ENCODE measurements around the gene RDH11. TPM values are rescaled to one million over a fixed set of nuclear protein-coding genes. Genes with fewer than 3 reads are reported as not detected.

Gene RDH11
- total and polyA plus RNA-seq, 2 experiments from 2014 or later, result 95.2 to 139 TPM

- TF ChIP-seq ZNF331 (CRISPR knock-in tag; IDR thresholded peaks at IDR 0.05; ENCODE audit: low read depth) (no peak), CTCF (conservative IDR thresholded peaks at IDR 0.05; ENCODE audit: low read depth in 2 of 2) (no peak), NANOG (IDR thresholded peaks at IDR 0.05; ENCODE audit: borderline replicate concordance) (no peak), ZNF114 (CRISPR knock-in tag; IDR thresholded peaks at IDR 0.05) (no peak), JUNB (IDR thresholded peaks at IDR 0.05; ENCODE audit: unreplicated experiment) (no peak)
- TF ChIP-seq, protein P1, sequence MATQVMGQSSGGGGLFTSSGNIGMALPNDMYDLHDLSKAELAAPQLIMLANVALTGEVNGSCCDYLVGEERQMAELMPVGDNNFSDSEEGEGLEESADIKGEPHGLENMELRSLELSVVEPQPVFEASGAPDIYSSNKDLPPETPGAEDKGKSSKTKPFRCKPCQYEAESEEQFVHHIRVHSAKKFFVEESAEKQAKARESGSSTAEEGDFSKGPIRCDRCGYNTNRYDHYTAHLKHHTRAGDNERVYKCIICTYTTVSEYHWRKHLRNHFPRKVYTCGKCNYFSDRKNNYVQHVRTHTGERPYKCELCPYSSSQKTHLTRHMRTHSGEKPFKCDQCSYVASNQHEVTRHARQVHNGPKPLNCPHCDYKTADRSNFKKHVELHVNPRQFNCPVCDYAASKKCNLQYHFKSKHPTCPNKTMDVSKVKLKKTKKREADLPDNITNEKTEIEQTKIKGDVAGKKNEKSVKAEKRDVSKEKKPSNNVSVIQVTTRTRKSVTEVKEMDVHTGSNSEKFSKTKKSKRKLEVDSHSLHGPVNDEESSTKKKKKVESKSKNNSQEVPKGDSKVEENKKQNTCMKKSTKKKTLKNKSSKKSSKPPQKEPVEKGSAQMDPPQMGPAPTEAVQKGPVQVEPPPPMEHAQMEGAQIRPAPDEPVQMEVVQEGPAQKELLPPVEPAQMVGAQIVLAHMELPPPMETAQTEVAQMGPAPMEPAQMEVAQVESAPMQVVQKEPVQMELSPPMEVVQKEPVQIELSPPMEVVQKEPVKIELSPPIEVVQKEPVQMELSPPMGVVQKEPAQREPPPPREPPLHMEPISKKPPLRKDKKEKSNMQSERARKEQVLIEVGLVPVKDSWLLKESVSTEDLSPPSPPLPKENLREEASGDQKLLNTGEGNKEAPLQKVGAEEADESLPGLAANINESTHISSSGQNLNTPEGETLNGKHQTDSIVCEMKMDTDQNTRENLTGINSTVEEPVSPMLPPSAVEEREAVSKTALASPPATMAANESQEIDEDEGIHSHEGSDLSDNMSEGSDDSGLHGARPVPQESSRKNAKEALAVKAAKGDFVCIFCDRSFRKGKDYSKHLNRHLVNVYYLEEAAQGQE (IDR thresholded peaks at IDR 0.05; ENCODE audit: unreplicated experiment), result no peak
- TF ChIP-seq, protein P2, sequence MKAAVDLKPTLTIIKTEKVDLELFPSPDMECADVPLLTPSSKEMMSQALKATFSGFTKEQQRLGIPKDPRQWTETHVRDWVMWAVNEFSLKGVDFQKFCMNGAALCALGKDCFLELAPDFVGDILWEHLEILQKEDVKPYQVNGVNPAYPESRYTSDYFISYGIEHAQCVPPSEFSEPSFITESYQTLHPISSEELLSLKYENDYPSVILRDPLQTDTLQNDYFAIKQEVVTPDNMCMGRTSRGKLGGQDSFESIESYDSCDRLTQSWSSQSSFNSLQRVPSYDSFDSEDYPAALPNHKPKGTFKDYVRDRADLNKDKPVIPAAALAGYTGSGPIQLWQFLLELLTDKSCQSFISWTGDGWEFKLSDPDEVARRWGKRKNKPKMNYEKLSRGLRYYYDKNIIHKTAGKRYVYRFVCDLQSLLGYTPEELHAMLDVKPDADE (IDR thresholded peaks at IDR 0.05), result no peak
Measured at GRCh38 chr14:67698179-67698578, 2.6 kb upstream of the RDH11 start (continued).

DNA sequence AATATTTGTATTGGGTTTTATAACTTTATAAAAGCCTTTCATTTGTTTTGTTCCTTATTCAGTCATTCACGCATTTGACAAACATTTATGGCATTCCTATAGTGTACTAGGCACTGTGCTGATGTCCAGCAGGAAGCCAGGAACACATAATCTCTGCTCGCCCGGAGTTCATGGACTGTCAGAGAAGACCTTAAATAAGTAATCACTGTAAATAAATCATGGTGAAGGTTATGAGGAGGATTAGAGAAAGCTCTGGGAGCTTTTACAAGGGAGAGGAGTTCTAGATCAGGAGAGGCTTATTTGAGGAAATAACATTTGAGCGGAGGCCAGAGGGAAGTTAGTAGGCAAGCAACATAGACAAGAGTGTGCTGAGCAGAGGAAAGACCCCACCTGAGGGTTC lies 1.4 kb upstream of the RDH11 start:
- H3K4me1 Mint-ChIP-seq, result peaks cover 4% of the 10 kb centered on the region; the same call in 2 of the 3 replicates
- no peak overlapping the region for H3K4me2 ChIP-seq
- no peak overlapping the region for H3K4me3 ChIP-seq
- H3K4me1 ChIP-seq (ENCODE audit: insufficient read depth), result peaks cover 12% of the 10 kb centered on the region
- H3K27ac Mint-ChIP-seq, result no peak overlapping the region
- no peaks in the 10 kb centered on the region for H3K9me3 Mint-ChIP-seq
- no peak overlapping the region for H3K4me3 Mint-ChIP-seq
- H3F3A ChIP-seq (replicated peaks; ENCODE audit: low read depth), result no peaks in the 10 kb centered on the region
- no peak for ATAC-seq
- peaks cover 13% of the 10 kb centered on the region for H3K36me3 ChIP-seq (ENCODE audit: insufficient read depth)
- DNase-seq (ENCODE audit: low spot score), result no peak
- TF ChIP-seq, protein P1 (IDR thresholded peaks at IDR 0.05; ENCODE audit: unreplicated experiment), result no peak
- TF ChIP-seq ZNF462 (CRISPR knock-in tag; IDR thresholded peaks at IDR 0.05) (no peak), STAT1 (IDR thresholded peaks at IDR 0.05; ENCODE audit: unreplicated experiment) (no peak)
- H3K9me2 ChIP-seq (ENCODE audit: insufficient read depth), result no peaks in the 10 kb centered on the region
- H2AFZ ChIP-seq, result no peak overlapping the region
- H3K27me3 ChIP-seq (ENCODE audit: insufficient read depth), result peaks cover 8% of the 10 kb centered on the region; the same call in 1 of the 2 replicates
- peaks cover 35% of the 10 kb centered on the region for H3K79me2 ChIP-seq (replicated peaks; ENCODE audit: insufficient read depth)
- H3K27me3 Mint-ChIP-seq (ENCODE audit: insufficient read depth, low read depth, poor library complexity), result peaks cover 2% of the 10 kb centered on the region
- peaks cover 11% of the 10 kb centered on the region for H3K36me3 Mint-ChIP-seq (ENCODE audit: low read depth)
- H4K20me1 ChIP-seq (replicated peaks; ENCODE audit: insufficient read depth), result peaks cover 22% of the 10 kb centered on the region
- no peak overlapping the region for H3K27ac ChIP-seq (ENCODE audit: low read depth)
